Psoas muscle (tissue), 8 donors: Measurements from ENCODE around the gene UNG. TPM values are rescaled to one million over a fixed set of nuclear protein-coding genes. Genes with fewer than 3 reads are reported as not detected.

Experiments
- ATAC-seq, 4 donors: fragments of 200-7000 bp; cut with Tn5 transposase; one replicate each; pipeline ENCODE4 v1.9.1; 2020; ENCODE audit warnings: moderate library complexity in 3 of 4, mild to moderate bottlenecking in 2 of 4
- DNase-seq, 2 donors: peaks; one replicate each; pipeline ENCODE4 v3.0.0-alpha.2; 2020
- H3K27ac ChIP-seq: fragments of 200-600 bp; one replicate; pipeline ENCODE4 v1.8.0; 2022
- H3K27me3 ChIP-seq, 3 donors: fragments of 200-600 bp in 1 of 3; one replicate each; pipeline versions ENCODE4 v1.6.1 to v1.8.0; 2013 to 2022; ENCODE audit warnings: low read length in 2 of 3, mild to moderate bottlenecking in 2 of 3, moderate library complexity in 1 of 3; ENCODE audit not compliant: insufficient read depth in 3 of 3
- H3K36me3 ChIP-seq, 2 donors: fragments of 200-600 bp in 1 of 2; one replicate each; pipeline versions ENCODE4 v1.6.1 to v1.8.0; 2013 to 2022; ENCODE audit warnings: low read depth in 1 of 2, mild to moderate bottlenecking in 1 of 2, moderate library complexity in 1 of 2; ENCODE audit not compliant: insufficient read depth in 1 of 2
- H3K4me1 ChIP-seq: fragments of 200-600 bp; one replicate; pipeline ENCODE4 v1.8.0; 2022
- H3K4me3 ChIP-seq: fragments of 200-600 bp; one replicate; pipeline ENCODE4 v1.8.0; 2022; ENCODE audit warnings: mild to moderate bottlenecking
- H3K9me3 ChIP-seq: fragments of 200-600 bp; one replicate; pipeline ENCODE4 v1.8.0; 2022
- WGBS, 3 donors: extraction: QIAGEN DNeasy Blood & Tissue Kit; methylation state at CpG; one replicate each; pipeline versions ENCODE4 v1.1.6 to v1.1.7; 2013; 5-methylcytosine and 5-hydroxymethylcytosine counted together
- intact Hi-C, 2 donors: fragments of 100-400 bp; cut with DNase I; formaldehyde crosslinking; loops; one replicate each; pipeline versions ENCODE4 v1.11.0 to v1.14.2; 2022
- polyA plus RNA-seq, 3 donors: library from polyadenylated mRNA; stranded (reverse); fragments of 200-250 nt; gene quantifications; one replicate each; pipeline ENCODE4 v1.2.3, GENCODE V29; 2013
- total RNA-seq, 4 donors: library from RNA; stranded (reverse); fragmentation: NEBNext Ultra II Directional in 2 of 4; extraction: Animal tissue kit (Norgen Biotek cat#: 25700) in 2 of 4; gene quantifications; one replicate each; pipeline versions ENCODE4 v1.2.1 to v1.2.4, GENCODE V29; 2021 to 2023
- TF ChIP-seq, protein P1 (sequence below): fragments of 200-600 bp; IDR thresholded peaks from one replicate; pipeline ENCODE4 v1.8.0; 2022; ENCODE audit warnings: antibody characterized with exemption
- donor health status: healthy with polysubstance abuse.
- donor health status: DM: no; HTN: no; CAD: no; lungs with moderate emphysema.
- donor health status: Bipolar disorder and iron deficiency.
- donor health status: healthy.
- donor health status: DM: yes; HTN: yes; CAD: no.
- donor health status: DM: no; HTN: no; CAD: no.
- donor health status: DM: no; HTN: no; CAD: no.
- donor health status: DM: yes; HTN: yes; CAD: no.

Gene UNG
- total and polyA plus RNA-seq, 7 donors = 34.3 to 93.1 (median 41.7) TPM

DNA sequence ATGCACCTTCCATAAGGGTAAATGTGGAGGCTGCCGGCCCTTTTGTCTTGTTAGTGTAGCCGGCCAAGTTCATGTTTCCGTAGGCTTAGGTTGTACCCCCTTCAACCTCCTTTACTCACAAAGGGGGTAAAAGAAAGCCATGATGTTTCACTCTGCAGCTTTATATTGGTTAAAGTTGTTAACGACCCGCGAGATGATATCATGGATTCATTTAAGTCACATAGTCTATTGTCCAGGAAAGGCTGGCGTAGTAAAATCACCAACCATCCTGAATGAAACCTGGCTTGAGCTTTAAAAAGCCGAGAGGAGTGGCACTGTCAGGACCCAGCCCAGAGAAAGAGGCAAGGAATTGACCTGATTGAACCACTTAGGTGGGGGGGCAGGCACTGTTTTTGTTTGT is 1.3 kb downstream of the UNG start:
- intact Hi-C loops = loop anchor here (10.0 kb wide), 2 partner anchors 244 to 434 kb away; partner anchors contain the start of gene SSH1 (in 1 of the 2)
- ATAC-seq (peak in 1 of 4 donors; percentile 15), DNase-seq (no peak)
- Histone ChIP-seq H3K27ac (peak overlapping the region; percentile 94), H3K27me3 (no peaks in the 10 kb centered on the region), H3K4me3 (peak overlapping the region; percentile 84), H3K9me3 (no peaks in the 10 kb centered on the region), H3K4me1 (peaks cover 16% of the 10 kb centered on the region), H3K36me3 (peaks cover 0 to 29% of the 10 kb centered on the region in 2 donors)
- TF ChIP-seq, protein P1, sequence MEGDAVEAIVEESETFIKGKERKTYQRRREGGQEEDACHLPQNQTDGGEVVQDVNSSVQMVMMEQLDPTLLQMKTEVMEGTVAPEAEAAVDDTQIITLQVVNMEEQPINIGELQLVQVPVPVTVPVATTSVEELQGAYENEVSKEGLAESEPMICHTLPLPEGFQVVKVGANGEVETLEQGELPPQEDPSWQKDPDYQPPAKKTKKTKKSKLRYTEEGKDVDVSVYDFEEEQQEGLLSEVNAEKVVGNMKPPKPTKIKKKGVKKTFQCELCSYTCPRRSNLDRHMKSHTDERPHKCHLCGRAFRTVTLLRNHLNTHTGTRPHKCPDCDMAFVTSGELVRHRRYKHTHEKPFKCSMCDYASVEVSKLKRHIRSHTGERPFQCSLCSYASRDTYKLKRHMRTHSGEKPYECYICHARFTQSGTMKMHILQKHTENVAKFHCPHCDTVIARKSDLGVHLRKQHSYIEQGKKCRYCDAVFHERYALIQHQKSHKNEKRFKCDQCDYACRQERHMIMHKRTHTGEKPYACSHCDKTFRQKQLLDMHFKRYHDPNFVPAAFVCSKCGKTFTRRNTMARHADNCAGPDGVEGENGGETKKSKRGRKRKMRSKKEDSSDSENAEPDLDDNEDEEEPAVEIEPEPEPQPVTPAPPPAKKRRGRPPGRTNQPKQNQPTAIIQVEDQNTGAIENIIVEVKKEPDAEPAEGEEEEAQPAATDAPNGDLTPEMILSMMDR = no peak
- 2 to 3% (median 3%) methylated on average over 8 of the region's 8 CpGs for WGBS, 3 donors

DNA sequence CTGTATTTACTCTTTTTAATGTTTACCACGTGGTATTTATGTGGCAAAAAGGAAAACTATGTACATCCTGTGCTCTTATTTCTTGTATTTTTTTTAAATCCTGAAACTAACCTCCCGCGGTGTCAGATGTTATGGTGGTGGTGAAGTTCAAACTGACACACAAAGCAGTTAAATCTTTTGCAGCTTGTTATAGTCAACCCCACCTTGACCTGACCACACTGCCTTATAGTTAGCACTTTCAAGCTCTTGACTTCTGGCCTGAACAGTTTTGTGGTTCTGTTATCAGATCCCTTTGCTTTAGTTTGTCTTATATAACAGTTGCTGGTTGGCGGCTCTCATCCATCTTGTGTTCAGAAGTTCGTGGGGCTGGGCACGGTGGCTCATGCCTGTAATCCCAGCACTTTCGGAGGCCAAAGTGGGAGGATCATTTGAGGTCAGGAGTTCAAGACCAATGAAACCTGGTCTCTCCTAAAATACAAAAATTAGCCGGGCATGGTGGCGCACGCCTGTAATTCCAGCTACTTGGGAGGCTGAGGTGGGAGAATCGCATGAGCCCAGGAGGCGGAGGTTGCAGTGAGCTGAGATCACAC is 2.1 kb downstream of the UNG start:
- peak overlapping the region; percentile 84 for H3K4me3 ChIP-seq
- peaks cover 16% of the 10 kb centered on the region for H3K4me1 ChIP-seq
- ATAC-seq (no peak), DNase-seq (no peak)
- peak overlapping the region; percentile 94 for H3K27ac ChIP-seq
- H3K27me3 ChIP-seq = no peaks in the 10 kb centered on the region
- H3K9me3 ChIP-seq = no peaks in the 10 kb centered on the region
- intact Hi-C loops = loop anchor here (10.0 kb wide), 2 partner anchors 245 to 435 kb away; partner anchors contain the start of gene SSH1 (in 1 of the 2)
- peaks cover 0 to 38% of the 10 kb centered on the region in 2 donors for H3K36me3 ChIP-seq
- 63 to 78% (median 68%) methylated on average over 12 of the region's 12 CpGs for WGBS, 3 donors
- TF ChIP-seq, protein P1 = no peak

DNA sequence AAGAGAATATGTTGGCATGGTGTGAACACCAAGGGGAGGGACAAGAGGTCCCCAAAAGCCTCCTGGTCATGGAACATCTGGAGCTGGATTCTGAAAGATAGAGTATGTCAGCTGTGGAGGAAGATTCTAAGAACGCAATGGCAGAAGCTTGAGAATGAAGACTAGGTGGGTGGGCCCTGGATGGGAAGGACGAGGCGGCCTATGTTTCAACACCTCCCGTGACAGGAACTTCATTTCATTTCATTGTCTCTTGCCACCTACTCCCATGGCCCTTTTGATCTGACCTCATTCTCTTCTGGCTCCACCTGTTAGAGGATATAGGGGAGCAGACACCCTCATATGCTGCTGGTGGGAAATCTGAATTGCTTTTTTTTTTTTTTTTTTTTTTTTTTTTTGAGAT is 3.3 kb downstream of the UNG start:
- H3K4me3 ChIP-seq = no peak overlapping the region
- no peak overlapping the region for H3K27ac ChIP-seq
- H3K9me3 ChIP-seq = no peaks in the 10 kb centered on the region
- ATAC-seq (no peak), DNase-seq (no peak)
- H3K27me3 ChIP-seq = no peaks in the 10 kb centered on the region
- intact Hi-C loops = no loop called here
- peaks cover 16% of the 10 kb centered on the region for H3K4me1 ChIP-seq
- 87 to 98% (median 90%) methylated on average over 4 of the region's 4 CpGs for WGBS, 3 donors
- TF ChIP-seq, protein P1 = no peak
- H3K36me3 ChIP-seq = peaks cover 0 to 50% of the 10 kb centered on the region in 2 donors

DNA sequence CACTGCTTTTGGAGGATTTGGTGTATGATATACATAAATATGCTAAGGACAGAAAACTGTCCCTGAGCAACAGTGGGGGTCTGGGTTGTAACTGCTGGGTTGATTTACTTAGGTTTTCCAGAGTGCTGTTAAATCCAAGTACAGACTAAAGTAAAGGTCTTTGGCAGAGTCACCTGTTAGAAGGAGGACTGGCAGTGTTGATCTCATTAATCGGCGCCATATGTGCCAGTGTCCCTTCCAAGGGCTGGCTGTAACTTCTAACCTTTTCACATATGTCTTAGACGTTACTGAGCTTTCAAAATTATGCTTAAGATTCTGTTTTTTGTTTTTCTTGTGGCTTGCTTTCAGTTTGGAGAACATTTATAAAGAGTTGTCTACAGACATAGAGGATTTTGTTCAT is 5.1 kb downstream of the UNG start:
- H3K4me1 ChIP-seq = peaks cover 14% of the 10 kb centered on the region
- 74 to 89% (median 80%) methylated on average over 3 of the region's 3 CpGs for WGBS, 3 donors
- H3K27me3 ChIP-seq = no peaks in the 10 kb centered on the region
- H3K4me3 ChIP-seq = no peak overlapping the region
- peaks cover 0 to 67% of the 10 kb centered on the region in 2 donors for H3K36me3 ChIP-seq
- no peaks in the 10 kb centered on the region for H3K9me3 ChIP-seq
- ATAC-seq (no peak), DNase-seq (no peak)
- TF ChIP-seq, protein P1 = no peak
- H3K27ac ChIP-seq = no peak overlapping the region
- intact Hi-C loops = no loop called here

DNA sequence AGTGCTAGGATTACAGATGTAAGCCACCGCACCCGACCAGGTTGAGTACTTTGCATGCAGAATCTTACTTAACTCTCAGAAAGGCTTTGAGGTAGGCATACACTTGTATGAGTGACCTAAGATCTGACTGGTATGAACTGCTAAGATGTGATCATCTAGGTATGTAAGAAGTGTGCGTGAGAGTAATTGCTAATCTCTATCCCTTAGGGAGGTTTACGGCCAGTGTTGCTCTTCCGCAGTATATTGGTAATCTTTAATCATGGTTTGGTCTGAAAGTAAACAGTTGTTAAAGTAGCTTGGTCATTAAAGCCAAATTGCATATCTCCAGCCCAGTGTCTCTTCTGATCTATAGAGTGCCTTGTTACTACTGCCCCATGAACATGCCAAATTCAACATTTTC is 7.8 kb downstream of the UNG start:
- WGBS, 3 donors = 85 to 91% (median 90%) methylated on average over 5 of the region's 5 CpGs
- H3K4me3 ChIP-seq = no peak overlapping the region
- intact Hi-C loops = no loop called here
- ATAC-seq (no peak), DNase-seq (no peak)
- H3K27me3 ChIP-seq = no peaks in the 10 kb centered on the region
- no peaks in the 10 kb centered on the region for H3K9me3 ChIP-seq
- no peak overlapping the region for H3K27ac ChIP-seq
- H3K36me3 ChIP-seq = peaks cover 0 to 81% of the 10 kb centered on the region in 2 donors
- no peaks in the 10 kb centered on the region for H3K4me1 ChIP-seq
- TF ChIP-seq, protein P1 = no peak
